HCT116 (cell line): Measurements from ENCODE around the gene SCTR. TPM values are rescaled to one million over a fixed set of nuclear protein-coding genes. Genes with fewer than 3 reads are reported as not detected.

Experiments
- ATAC-seq: fragments of 200-7000 bp; cut with Tn5 transposase; 2 replicates; pipeline ENCODE4 v1.9.1; 2020; ENCODE audit warnings: mild to moderate bottlenecking, moderate library complexity
- BruUV-seq: library from RNA; stranded (reverse); fragments of 400-500 nt; replicated peaks from 2 replicates; lab custom pipeline; 2021; lab: Mats Ljungman, UMichigan
- CTCF ChIA-PET: fragments of 300-600 bp; sonication (Branson Sonifier 250); formaldehyde crosslinking; loops from one replicate; lab custom pipeline; 2021; ENCODE audit warnings: antibody characterized with exemption; lab: Charles Lee
- POLR2A ChIA-PET: fragments of 300-600, 350-600 bp; sonication (Branson Sonifier 250); formaldehyde crosslinking; loops from one replicate; lab custom pipeline; 2021; ENCODE audit warnings: antibody characterized with exemption; lab: Charles Lee
- RAD21 ChIA-PET, 2 experiments: fragments of 300-600 bp; sonication (Branson Sonifier 250); formaldehyde crosslinking; loops; one replicate each; lab custom pipeline; 2023; ENCODE audit warnings: low total read pairs in 2 of 2; ENCODE audit not compliant: uncharacterized antibody in 2 of 2, unreplicated experiment in 2 of 2, low non-redundant PET in 1 of 2; lab: Charles Lee
- DNase-seq: peaks from one replicate; pipeline ENCODE4 v3.0.0-alpha.2; 2010; ENCODE audit warnings: low read depth, low spot score
- H2AFZ ChIP-seq: fragments of 200-600 bp; shearing (Covaris generic), sonication (generic); 2 replicates; pipeline ENCODE4 v1.6.1; 2017; ENCODE audit warnings: low read depth, mixed run types, mixed read lengths, antibody characterized with exemption, low read length; ENCODE audit not compliant: poor library complexity, severe bottlenecking
- H3K27ac ChIP-seq: 2 replicates; pipeline ENCODE4 v1.5.1; 2012; ENCODE audit warnings: low read depth, low read length
- H3K27me3 ChIP-seq: fragments of 200-600 bp; sonication (generic); 2 replicates; pipeline ENCODE4 v1.6.1; 2016; ENCODE audit warnings: mixed run types, low read length, mixed read lengths; ENCODE audit not compliant: insufficient read depth
- H3K36me3 ChIP-seq, 2 experiments: fragments of 200-500 bp in 1 of 2; fragments of 200-600 bp in 1 of 2; sonication (Bioruptor generic) in 1 of 2; sonication (generic) in 1 of 2; 2 replicates each; pipeline versions ENCODE4 v1.5.1 to v1.6.1; 2014 to 2016; ENCODE audit warnings: low read length in 2 of 2, inconsistent platforms in 1 of 2, mixed read lengths in 1 of 2, mixed run types in 1 of 2; ENCODE audit not compliant: insufficient read depth in 2 of 2, control insufficient read depth in 1 of 2
- H3K4me1 ChIP-seq, 2 experiments: fragments of 200-600 bp in 1 of 2; sonication (generic) in 1 of 2; 2 replicates each; pipeline versions ENCODE4 v1.5.1 to v1.6.1; 2012 to 2017; ENCODE audit warnings: low read length in 2 of 2, inconsistent platforms in 1 of 2, mild to moderate bottlenecking in 1 of 2, mixed read lengths in 1 of 2, mixed run types in 1 of 2, moderate library complexity in 1 of 2; ENCODE audit not compliant: insufficient read depth in 2 of 2, control insufficient read depth in 1 of 2
- H3K4me2 ChIP-seq: fragments of 200-600 bp; sonication (generic); 2 replicates; pipeline ENCODE4 v1.6.1; 2017; ENCODE audit warnings: mixed run types, low read length, mixed read lengths
- H3K4me3 ChIP-seq, 2 experiments: fragments of 200-600 bp in 1 of 2; sonication (generic) in 1 of 2; replicated peaks in 1 of 2; 2 replicates each; pipeline ENCODE4 v1.5.1; 2011 to 2016; ENCODE audit warnings: low read length in 2 of 2, control low read depth in 1 of 2, low read depth in 1 of 2, mild to moderate bottlenecking in 1 of 2, mixed read lengths in 1 of 2, mixed run types in 1 of 2
- H3K79me2 ChIP-seq: fragments of 200-600 bp; sonication (generic); 2 replicates; pipeline ENCODE4 v1.6.1; 2017; ENCODE audit warnings: mild to moderate bottlenecking, mixed run types, low read length, moderate library complexity, mixed read lengths; ENCODE audit not compliant: insufficient read depth
- H3K9ac ChIP-seq: fragments of 200-600 bp; sonication (generic); 2 replicates; pipeline ENCODE4 v1.6.1; 2016; ENCODE audit warnings: low read length, mixed read lengths
- H3K9me2 ChIP-seq: fragments of 200-600 bp; sonication (generic), shearing (Covaris generic); 2 replicates; pipeline ENCODE4 v1.6.1; 2017; ENCODE audit warnings: mixed run types, mild to moderate bottlenecking, moderate library complexity; ENCODE audit not compliant: insufficient read depth
- H3K9me3 ChIP-seq, 2 experiments: fragments of 200-500 bp in 1 of 2; fragments of 200-600 bp in 1 of 2; sonication (Bioruptor generic) in 1 of 2; sonication (generic) in 1 of 2; 2 replicates each; pipeline ENCODE4 v1.6.1; 2014 to 2017; ENCODE audit warnings: low read length in 2 of 2, mixed read lengths in 2 of 2, inconsistent platforms in 1 of 2, low read depth in 1 of 2, mild to moderate bottlenecking in 1 of 2, mixed run types in 1 of 2, moderate library complexity in 1 of 2; ENCODE audit not compliant: control insufficient read depth in 1 of 2, insufficient read depth in 1 of 2
- H4K20me1 ChIP-seq: fragments of 200-600 bp; sonication (generic), shearing (Covaris generic); 2 replicates; pipeline ENCODE4 v1.6.1; 2017; ENCODE audit warnings: mixed run types, mild to moderate bottlenecking, moderate library complexity; ENCODE audit not compliant: insufficient read depth
- CBX3 ChIP-seq: IDR thresholded peaks from 2 replicates; pipeline ENCODE4 v1.6.1; 2012; ENCODE audit warnings: low read depth
- EZH2 ChIP-seq: fragments of 200-600 bp; sonication (generic); IDR thresholded peaks from 2 replicates; pipeline ENCODE4 v1.6.1; 2017; ENCODE audit warnings: antibody characterized with exemption, mixed run types
- FOSL1 ChIP-seq: IDR thresholded peaks from 2 replicates; pipeline ENCODE4 v1.6.1; 2012; ENCODE audit warnings: low read depth
- MAX ChIP-seq: IDR thresholded peaks from 2 replicates; pipeline ENCODE4 v1.6.1; 2012
- POLR2AphosphoS5 ChIP-seq: IDR thresholded peaks from 2 replicates; pipeline ENCODE4 v1.6.1; 2011; ENCODE audit warnings: mild to moderate bottlenecking, low read depth, low read length, moderate library complexity
- REST ChIP-seq: IDR thresholded peaks from 2 replicates; pipeline ENCODE4 v1.6.1; 2012; ENCODE audit warnings: low read depth
- SRF ChIP-seq: IDR thresholded peaks from 2 replicates; pipeline ENCODE4 v1.6.1; 2012; ENCODE audit warnings: low read depth
- TCF7L2 ChIP-seq: IDR thresholded peaks from 2 replicates; pipeline ENCODE4 v1.7.0; 2011; ENCODE audit warnings: borderline replicate concordance, inconsistent platforms; ENCODE audit not compliant: insufficient read depth, insufficient read length; ENCODE audit errors: extremely low read depth
- ZBTB33 ChIP-seq: IDR thresholded peaks from 2 replicates; pipeline ENCODE4 v1.6.1; 2011; ENCODE audit warnings: mild to moderate bottlenecking, low read length, moderate library complexity; ENCODE audit not compliant: insufficient replicate concordance; ENCODE audit errors: extremely low read depth
- intact Hi-C: fragments of 100-400 bp; cut with micrococcal nuclease; formaldehyde crosslinking; loops from 2 replicates; pipeline ENCODE4 v1.10.0; 2022
- total RNA-seq: library from RNA; stranded (reverse); gene quantifications from one replicate; pipeline ENCODE4 v1.2.1, GENCODE V29; 2021; ENCODE audit not compliant: unreplicated experiment

SCTR gene
- total RNA-seq, 1 experiment from 2014 or later, result not detected

GRCh38 chr2:119431976-119432850 is 92.1 kb downstream of the SCTR start (continued):
- TF ChIP-seq TCF7L2 (no peak), MAX (no peak), EZH2 (no peak)
- TF ChIP-seq, all 23 proteins: peak for 0

- H3K79me2 ChIP-seq, result no peaks in the 10 kb centered on the region
- peak within 1 kb of the TSS; percentile 32; the same call in 1 of the 2 replicates for H3K27ac ChIP-seq
- TSS peak; percentile 84 for BruUV-seq
- no peaks in the 10 kb centered on the region for H4K20me1 ChIP-seq
- no peaks in the 10 kb centered on the region for H3K9me2 ChIP-seq
- H2AFZ ChIP-seq, result peak within 1 kb of the TSS; percentile 18
- H3K27me3 ChIP-seq, result no peaks in the 10 kb centered on the region
- H3K9ac ChIP-seq, result peak within 1 kb of the TSS; percentile 63
- intact Hi-C loops, result no loop called here
- peaks cover 17 to 33% of the 10 kb centered on the region in 2 experiments; a peak in 3 of 4 replicates for H3K4me1 ChIP-seq
- POLR2A ChIA-PET, result interaction anchor here (0.6 to 0.7 kb wide), 2 partner anchors 251 to 500 kb away, joined by 3 read pairs; no protein-coding TSS in a partner anchor
- H3K4me2 ChIP-seq, result peak within 1 kb of the TSS; percentile 84
- peak within 1 kb of the TSS; percentile 45 to 57 for H3K4me3 ChIP-seq
- ATAC-seq (peak; percentile 90), DNase-seq (peak; percentile 28)
- TF ChIP-seq TCF7L2 (peak; percentile 68), REST (no peak), FOSL1 (no peak), SRF (no peak), POLR2AphosphoS5 (peak; percentile 60), CBX3 (0 out of 2 replicates have a peak, but pooled peaks have one; percentile 14), ZBTB33 (no peak)
- H3K9me3 ChIP-seq, result no peaks in the 10 kb centered on the region
- CTCF ChIA-PET, result interaction anchor here (1.1 kb wide), 1 partner anchor 45 kb away, joined by 6 read pairs; no protein-coding TSS in a partner anchor
- RAD21 ChIA-PET, result interaction anchor here in 1 of 2 experiments (1.0 kb wide), 1 partner anchor 45 kb away, joined by 3 read pairs; no protein-coding TSS in a partner anchor
- H3K36me3 ChIP-seq, result no peaks in the 10 kb centered on the region
Observed at GRCh38 chr2:119431155-119431975, 92.9 kb downstream of the SCTR start, which contains the start of gene TMEM37. Gene TMEM37 (plus strand): TSS chr2:119431854. CDS start chr2:119431904, 50 bp downstream.
